HepG2 (cell line): ENCODE data around the gene SCIN.

Experiments
- EP300 ChIP-seq, 3 experiments: sonication (generic) in 1 of 3; formaldehyde crosslinking in 1 of 3; IDR thresholded peaks; 2 replicates each; pipeline versions ENCODE4 v1.5.1 to v1.6.1; 2011 to 2020; ENCODE audit warnings: low read depth in 2 of 3, low read length in 2 of 3, borderline replicate concordance in 1 of 3, improper control_type of control experiment in 1 of 3, mild to moderate bottlenecking in 1 of 3, missing genetic modification reagents in 1 of 3, moderate library complexity in 1 of 3
- NPAS2 ChIP-seq: sonication (generic); formaldehyde crosslinking; IDR thresholded peaks from 2 replicates; pipeline ENCODE4 v1.8.0; 2022; ENCODE audit warnings: mild to moderate bottlenecking, missing genetic modification reagents, borderline replicate concordance
- PHB2 ChIP-seq: fragments of 450-650 bp; IDR thresholded peaks from 2 replicates; pipeline ENCODE4 v1.6.1; 2018; ENCODE audit not compliant: partially characterized antibody
- POLR2A ChIP-seq, 2 experiments: IDR thresholded peaks; 2 replicates each; pipeline ENCODE4 v1.6.1; 2011; ENCODE audit warnings: low read depth in 2 of 2, low read length in 2 of 2, mild to moderate bottlenecking in 1 of 2, moderate library complexity in 1 of 2; ENCODE audit not compliant: insufficient read depth in 1 of 2
- SOX6 ChIP-seq, 2 experiments: fragments of 450-650 bp in 1 of 2; sonication (generic) in 1 of 2; formaldehyde crosslinking in 1 of 2; IDR thresholded peaks; 2 replicates each; pipeline versions ENCODE4 v1.4.0 to v1.6.1; 2017 to 2020; ENCODE audit warnings: antibody characterized with exemption in 1 of 2, mild to moderate bottlenecking in 1 of 2, missing genetic modification reagents in 1 of 2
- ZNF138 ChIP-seq: sonication (generic); formaldehyde crosslinking; IDR thresholded peaks from 2 replicates; pipeline ENCODE4 v1.5.0; 2020; ENCODE audit warnings: mild to moderate bottlenecking, low read depth, missing genetic modification reagents
- ZNF317 ChIP-seq: sonication (generic); formaldehyde crosslinking; IDR thresholded peaks from 2 replicates; pipeline ENCODE4 v1.5.0; 2020; ENCODE audit warnings: mild to moderate bottlenecking, missing genetic modification reagents
- ZNF558 ChIP-seq: sonication (generic); formaldehyde crosslinking; IDR thresholded peaks from 2 replicates; pipeline ENCODE4 v1.9.0; 2022; ENCODE audit warnings: mild to moderate bottlenecking, missing genetic modification reagents, borderline replicate concordance
- TF ChIP-seq, protein P1 (sequence below): sonication (generic); formaldehyde crosslinking; IDR thresholded peaks from 2 replicates; pipeline ENCODE4 v1.4.0; 2020; ENCODE audit warnings: missing genetic modification reagents
- TF ChIP-seq, protein P2 (sequence below): sonication (generic); formaldehyde crosslinking; IDR thresholded peaks from 2 replicates; pipeline ENCODE4 v1.5.0; 2020; ENCODE audit warnings: mild to moderate bottlenecking, missing genetic modification reagents, moderate library complexity

DNA sequence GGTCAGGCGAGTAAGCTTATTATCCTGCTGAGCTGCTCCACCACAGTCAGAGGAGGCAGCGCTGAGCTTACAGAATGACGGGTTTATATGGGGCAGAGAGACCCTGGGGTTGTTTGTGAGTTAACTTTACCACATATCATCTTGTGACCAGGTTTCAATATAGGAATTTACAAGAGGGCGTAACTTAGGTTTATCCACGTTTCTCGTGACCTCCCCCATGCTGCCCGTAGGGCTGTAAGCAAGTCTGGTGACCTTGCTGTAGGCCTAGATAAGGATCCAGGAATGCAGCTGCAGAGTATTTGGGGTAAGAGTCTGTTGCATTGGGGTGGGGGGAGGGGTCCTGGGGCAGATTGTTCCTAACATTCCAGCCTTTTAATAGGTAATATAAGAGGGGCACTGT lies 24.6 kb downstream of the SCIN start:
- TF ChIP-seq ZNF317: no peak
- TF ChIP-seq EP300 (IDR thresholded peaks at IDR 0.05; ENCODE audit: low read depth in 2 of 2, low read length in 2 of 2): no peak
- TF ChIP-seq EP300 (CRISPR knock-in tag; IDR thresholded peaks at IDR 0.05; ENCODE audit: borderline replicate concordance): no peak
- TF ChIP-seq PHB2: no peak
- TF ChIP-seq, protein P1, sequence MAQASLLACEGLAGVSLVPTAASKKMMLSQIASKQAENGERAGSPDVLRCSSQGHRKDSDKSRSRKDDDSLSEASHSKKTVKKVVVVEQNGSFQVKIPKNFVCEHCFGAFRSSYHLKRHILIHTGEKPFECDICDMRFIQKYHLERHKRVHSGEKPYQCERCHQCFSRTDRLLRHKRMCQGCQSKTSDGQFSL (CRISPR knock-in tag): no peak
- no peak for TF ChIP-seq POLR2A (IDR thresholded peaks at IDR 0.05; ENCODE audit: insufficient read depth in 1 of 2, low read depth in 2 of 2, low read length in 2 of 2)
- no peak for TF ChIP-seq NPAS2 (CRISPR knock-in tag)
- no peak for TF ChIP-seq ZNF558 (CRISPR knock-in tag)
- no peak for TF ChIP-seq SOX6 (IDR thresholded peaks at IDR 0.05)
- no peak for TF ChIP-seq SOX6 (CRISPR knock-in tag; IDR thresholded peaks at IDR 0.05)
- no peak for TF ChIP-seq ZNF138 (CRISPR knock-in tag)
- TF ChIP-seq, protein P2, sequence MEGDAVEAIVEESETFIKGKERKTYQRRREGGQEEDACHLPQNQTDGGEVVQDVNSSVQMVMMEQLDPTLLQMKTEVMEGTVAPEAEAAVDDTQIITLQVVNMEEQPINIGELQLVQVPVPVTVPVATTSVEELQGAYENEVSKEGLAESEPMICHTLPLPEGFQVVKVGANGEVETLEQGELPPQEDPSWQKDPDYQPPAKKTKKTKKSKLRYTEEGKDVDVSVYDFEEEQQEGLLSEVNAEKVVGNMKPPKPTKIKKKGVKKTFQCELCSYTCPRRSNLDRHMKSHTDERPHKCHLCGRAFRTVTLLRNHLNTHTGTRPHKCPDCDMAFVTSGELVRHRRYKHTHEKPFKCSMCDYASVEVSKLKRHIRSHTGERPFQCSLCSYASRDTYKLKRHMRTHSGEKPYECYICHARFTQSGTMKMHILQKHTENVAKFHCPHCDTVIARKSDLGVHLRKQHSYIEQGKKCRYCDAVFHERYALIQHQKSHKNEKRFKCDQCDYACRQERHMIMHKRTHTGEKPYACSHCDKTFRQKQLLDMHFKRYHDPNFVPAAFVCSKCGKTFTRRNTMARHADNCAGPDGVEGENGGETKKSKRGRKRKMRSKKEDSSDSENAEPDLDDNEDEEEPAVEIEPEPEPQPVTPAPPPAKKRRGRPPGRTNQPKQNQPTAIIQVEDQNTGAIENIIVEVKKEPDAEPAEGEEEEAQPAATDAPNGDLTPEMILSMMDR (CRISPR knock-in tag): no peak
